Cardiac fibroblast (primary cell): ENCODE results near the gene LDHD.

Source experiments
- DNase-seq, 2 donors: peaks; one replicate each; pipeline versions ENCODE4 v3.0.0 to v3.0.0-alpha.2; 2010; ENCODE audit warnings: low read depth in 2 of 2
- H3K4me3 ChIP-seq, 2 donors: replicated peaks in 1 of 2; 1 replicate in 1 of 2; 2 replicates in 1 of 2; pipeline ENCODE4 v1.5.1; 2011; ENCODE audit warnings: low read depth in 2 of 2, low read length in 2 of 2, mild to moderate bottlenecking in 2 of 2, moderate library complexity in 1 of 2
- TF ChIP-seq, protein P1 (sequence below): IDR thresholded peaks from one replicate; pipeline ENCODE4 v1.5.1; 2011; ENCODE audit warnings: low read depth, mild to moderate bottlenecking, low read length, inconsistent platforms

LDHD gene

DNA sequence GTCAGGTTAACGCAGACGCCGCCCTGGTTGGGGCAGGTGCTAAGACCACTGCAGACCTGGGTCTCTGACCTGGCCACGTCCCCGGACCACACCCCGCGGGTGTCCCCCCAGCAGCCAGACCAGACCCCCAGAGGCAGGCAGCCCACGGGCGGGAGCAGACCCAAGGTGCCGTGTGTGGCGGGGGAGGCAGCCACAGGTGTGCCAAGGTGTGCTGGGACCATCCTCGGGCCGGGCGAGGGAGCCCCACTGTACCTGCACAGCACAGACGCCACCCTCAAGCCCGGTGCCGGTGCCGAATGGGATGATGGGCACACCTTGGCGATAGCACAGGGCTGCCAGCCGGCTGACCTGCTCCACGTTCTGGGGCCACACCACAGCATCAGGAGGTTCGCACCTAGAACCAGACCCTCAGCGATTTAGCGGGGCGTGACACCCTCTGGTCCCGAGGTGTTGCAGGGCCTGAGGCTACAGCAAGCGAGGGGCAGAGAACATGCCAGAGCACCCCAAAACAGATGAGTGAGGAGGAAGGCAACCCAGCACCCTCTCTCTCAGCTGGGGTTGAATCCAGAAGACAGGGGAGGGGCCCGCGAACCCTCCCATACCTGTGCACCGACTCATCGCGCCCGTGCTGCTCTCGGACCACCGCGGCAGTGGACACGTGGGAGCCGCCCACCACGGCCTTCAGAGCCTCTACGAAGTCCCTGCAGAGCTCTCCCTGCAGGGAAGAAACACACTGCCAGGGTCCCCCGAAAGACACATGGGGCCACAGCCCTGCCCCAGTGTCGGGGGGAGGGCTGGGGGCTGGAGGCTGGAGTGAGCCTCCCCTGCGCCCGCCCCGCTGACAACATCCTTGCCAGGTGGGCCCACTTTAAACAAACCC is 1.4 kb downstream of the LDHD start:
- TF ChIP-seq, protein P1, sequence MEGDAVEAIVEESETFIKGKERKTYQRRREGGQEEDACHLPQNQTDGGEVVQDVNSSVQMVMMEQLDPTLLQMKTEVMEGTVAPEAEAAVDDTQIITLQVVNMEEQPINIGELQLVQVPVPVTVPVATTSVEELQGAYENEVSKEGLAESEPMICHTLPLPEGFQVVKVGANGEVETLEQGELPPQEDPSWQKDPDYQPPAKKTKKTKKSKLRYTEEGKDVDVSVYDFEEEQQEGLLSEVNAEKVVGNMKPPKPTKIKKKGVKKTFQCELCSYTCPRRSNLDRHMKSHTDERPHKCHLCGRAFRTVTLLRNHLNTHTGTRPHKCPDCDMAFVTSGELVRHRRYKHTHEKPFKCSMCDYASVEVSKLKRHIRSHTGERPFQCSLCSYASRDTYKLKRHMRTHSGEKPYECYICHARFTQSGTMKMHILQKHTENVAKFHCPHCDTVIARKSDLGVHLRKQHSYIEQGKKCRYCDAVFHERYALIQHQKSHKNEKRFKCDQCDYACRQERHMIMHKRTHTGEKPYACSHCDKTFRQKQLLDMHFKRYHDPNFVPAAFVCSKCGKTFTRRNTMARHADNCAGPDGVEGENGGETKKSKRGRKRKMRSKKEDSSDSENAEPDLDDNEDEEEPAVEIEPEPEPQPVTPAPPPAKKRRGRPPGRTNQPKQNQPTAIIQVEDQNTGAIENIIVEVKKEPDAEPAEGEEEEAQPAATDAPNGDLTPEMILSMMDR: no peak
- no peak for DNase-seq
- H3K4me3 ChIP-seq: no peak overlapping the region

DNA sequence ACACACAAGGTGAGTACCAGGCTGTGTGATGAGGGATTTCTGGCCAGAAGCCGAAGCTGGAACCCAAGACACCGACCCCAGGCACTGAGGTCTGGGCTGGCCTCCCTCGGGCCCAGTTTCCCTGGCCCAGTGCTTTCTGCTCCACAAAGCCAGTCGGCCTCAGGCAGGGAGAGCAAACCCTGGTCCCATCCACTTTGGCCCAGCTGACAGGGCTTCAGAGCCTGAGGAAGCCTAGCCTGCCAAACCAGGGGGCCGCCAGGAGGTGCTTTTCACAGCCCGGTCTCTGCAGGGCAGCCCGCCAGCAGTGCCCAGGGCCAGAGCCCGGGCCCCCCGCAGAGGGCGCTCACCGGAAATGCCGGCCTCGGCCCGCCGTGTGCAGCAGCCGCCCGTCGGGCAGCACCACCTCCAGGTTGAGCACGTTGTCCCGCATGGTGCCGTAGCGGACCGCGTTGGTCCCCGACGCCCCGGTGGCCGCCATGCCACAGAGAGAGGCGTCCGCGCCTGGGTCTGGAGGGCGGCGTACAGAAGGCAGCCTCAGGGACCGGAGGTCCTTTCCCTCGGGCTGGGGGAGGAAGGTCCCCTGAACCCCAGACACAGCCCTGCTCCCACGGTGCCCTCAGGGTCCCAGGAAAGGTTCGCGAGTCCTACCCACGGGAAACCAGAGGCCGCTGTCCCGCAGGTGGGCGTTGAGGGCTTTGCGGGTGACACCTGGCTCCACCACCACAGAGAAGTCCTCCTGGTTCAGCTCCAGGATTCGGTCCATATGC is 2.2 kb downstream of the LDHD start:
- H3K4me3 ChIP-seq: no peak overlapping the region
- TF ChIP-seq, protein P1: no peak
- DNase-seq: no peak

DNA sequence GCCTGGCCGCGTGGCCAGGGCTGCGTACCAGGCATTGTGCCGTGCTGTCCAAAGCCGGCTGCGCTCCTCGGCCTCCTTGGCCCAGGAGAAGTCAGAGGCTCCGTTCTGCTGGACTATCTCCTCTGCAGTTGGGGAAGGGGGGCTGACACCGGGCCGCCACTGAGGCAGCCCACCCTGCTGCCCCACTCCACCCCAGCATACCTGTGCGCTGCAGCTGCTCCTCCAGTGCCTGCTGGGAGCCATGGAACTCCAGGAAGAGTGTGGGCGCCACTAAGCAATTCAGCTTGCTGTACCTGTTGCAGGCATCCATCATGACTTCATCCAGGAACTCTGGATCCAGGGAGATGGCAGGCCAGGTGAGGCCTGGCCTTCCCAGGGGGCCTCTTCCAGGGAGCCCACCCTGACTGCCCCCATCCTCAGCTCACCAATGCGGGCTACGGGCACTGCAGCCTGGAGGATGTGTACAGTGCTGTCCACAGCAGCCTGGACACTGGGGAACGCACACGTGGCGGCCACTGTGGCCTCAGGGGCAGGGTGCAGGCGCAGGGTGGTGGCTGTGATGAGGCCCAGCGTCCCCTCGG is 2.9 kb downstream of the LDHD start:
- TF ChIP-seq, protein P1: no peak
- H3K4me3 ChIP-seq: no peak overlapping the region

DNA sequence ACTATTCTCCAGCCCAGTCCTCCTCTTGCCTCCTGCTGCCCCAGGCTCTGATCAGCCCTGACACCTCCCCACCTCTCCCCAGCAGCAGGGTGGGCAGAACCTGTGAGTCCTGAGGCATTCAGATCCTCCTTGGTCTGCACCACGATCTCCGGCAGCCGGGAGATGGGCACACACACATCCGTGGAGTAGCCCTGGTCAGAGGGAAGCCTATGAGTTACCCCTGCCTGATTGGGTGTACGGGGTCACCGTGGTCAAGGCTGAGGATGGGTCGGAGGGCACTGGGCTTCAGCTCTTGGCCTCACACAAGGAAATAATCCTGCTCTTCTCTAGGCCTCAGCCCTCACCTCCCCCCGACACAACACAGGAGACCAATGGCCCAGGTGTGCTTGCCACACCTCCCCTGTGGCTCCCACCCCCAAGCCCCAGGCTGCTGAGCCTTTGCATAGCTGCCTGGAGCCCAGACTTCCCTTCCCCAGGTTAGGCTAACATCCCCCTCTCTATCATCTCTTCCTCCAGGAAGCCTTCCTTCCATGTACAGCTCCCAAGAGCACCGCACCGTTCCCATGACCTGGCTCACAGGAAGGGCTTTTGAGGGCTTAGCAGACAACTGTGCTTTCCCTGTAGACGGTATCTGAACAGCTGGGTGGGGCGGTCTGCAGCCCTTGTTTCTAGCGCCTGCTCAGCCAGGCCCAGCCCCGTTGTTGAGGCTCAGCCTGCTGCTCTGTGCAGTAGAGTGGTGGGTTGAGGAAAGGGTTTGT is 3.7 kb downstream of the LDHD start:
- no peak for DNase-seq
- H3K4me3 ChIP-seq: no peak overlapping the region
- TF ChIP-seq, protein P1: no peak

More for the DNA sequence above, 2.9 kb downstream of the LDHD start:
- no peak for DNase-seq

DNA sequence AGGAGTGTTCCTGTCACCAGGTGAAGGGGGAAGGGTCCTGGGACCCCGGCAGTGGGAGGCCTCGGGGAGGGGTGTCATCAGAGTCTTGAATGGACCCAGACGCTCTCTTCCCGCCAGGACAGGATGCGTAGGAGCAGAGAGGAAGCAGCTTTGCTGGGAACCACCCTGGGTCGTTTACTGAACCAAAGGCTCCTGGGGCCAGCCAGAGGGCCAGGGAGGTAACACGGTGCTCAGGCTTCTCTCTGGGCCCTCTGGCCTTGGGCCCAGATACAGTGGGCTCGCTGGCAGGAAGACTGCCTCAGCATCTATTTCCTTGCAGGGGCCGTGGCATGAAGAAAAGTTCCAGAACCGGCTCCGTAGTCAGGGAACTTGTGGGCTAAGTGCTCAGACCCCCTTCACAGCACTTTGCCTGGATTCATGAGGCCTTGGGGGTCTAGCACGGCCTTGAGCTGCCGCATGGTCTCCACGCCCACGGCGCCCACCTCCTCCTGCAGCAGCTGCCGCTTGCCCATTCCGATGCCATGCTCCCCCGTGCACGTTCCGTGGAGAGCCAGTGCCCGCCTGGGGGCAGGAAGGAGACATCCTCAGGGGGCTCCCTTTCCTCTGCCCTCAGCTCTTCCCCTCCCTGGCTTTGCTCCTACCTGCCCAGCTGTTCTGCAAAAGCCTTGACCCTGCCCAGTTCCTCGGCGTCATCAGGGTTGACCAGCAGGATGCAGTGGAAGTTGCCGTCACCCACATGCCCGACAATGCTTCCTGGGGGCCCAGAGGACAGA is 4.4 kb downstream of the LDHD start:
- no peak for DNase-seq
- no peak overlapping the region for H3K4me3 ChIP-seq
- TF ChIP-seq, protein P1: no peak
